NCI-H146 treated with DMSO at 0.1 percent for 48 hours (cell line): Measurements from ENCODE around the gene CHD3.

ENCODE experiments used
- DNase-seq: peaks from one replicate; lab custom pipeline; 2025; ENCODE audit not compliant: unreplicated experiment; lab: John Stamatoyannopoulos, UW

CHD3 gene

GRCh38 chr17:7893187-7893880, 4.7 kb downstream of the CHD3 start:
- DNase-seq: no peak

GRCh38 chr17:7894226-7894625, 5.6 kb downstream of the CHD3 start:
- no peak for DNase-seq

GRCh38 chr17:7894866-7895265, 6.3 kb downstream of the CHD3 start:
- no peak for DNase-seq

- no peak for DNase-seq
Observed at GRCh38 chr17:7897090-7897489, 8.5 kb downstream of the CHD3 start.

GRCh38 chr17:7897773-7898172, 9.2 kb downstream of the CHD3 start:
- no peak for DNase-seq

- no peak for DNase-seq
Observed at GRCh38 chr17:7903154-7904103, 14.8 kb downstream of the CHD3 start.

- no peak for DNase-seq
Observed at GRCh38 chr17:7909089-7909488, 20.5 kb downstream of the CHD3 start.

GRCh38 chr17:7910281-7910680, 21.7 kb downstream of the CHD3 start:
- DNase-seq: no peak

GRCh38 chr17:7910711-7911110, 22.1 kb downstream of the CHD3 start:
- no peak for DNase-seq

- DNase-seq: no peak
Observed at GRCh38 chr17:7911116-7911515, 22.5 kb downstream of the CHD3 start.

- peak; percentile 32 for DNase-seq
Observed at GRCh38 chr17:7912927-7913524, 24.4 kb downstream of the CHD3 start.

GRCh38 chr17:7915179-7915610, 26.6 kb downstream of the CHD3 start:
- DNase-seq: no peak

GRCh38 chr17:7915611-7916384, 27.2 kb downstream of the CHD3 start, which contains the start of gene RNF227:
TSS of gene RNF227 (minus strand) at chr17:7916289. CDS start at chr17:7916195, 94 bp downstream.
- DNase-seq: peak; percentile 81

- no peak for DNase-seq
Observed at GRCh38 chr17:7916385-7916682, 27.7 kb downstream of the CHD3 start.

- DNase-seq: no peak
Observed at GRCh38 chr17:7916808-7917207, 28.2 kb downstream of the CHD3 start.

GRCh38 chr17:7922269-7922844, 33.8 kb downstream of the CHD3 start:
- no peak for DNase-seq

GRCh38 chr17:7922845-7923628, 34.4 kb downstream of the CHD3 start:
- DNase-seq: peak; percentile 57

- no peak for DNase-seq
Observed at GRCh38 chr17:7927596-7927995, 39.0 kb downstream of the CHD3 start.

- DNase-seq: no peak
Observed at GRCh38 chr17:7929158-7930023, 40.8 kb downstream of the CHD3 start, which contains the start of gene KCNAB3. TSS of gene KCNAB3 (minus strand) at chr17:7929856. CDS start at chr17:7929435, 421 bp downstream.
